Stimulated activated CD4-positive, alpha-beta T cell treated with anti-CD3 and anti-CD28 coated beads, Interleukin-2, amount 100 ng/mL, for 24 hours (primary cell): ENCODE data around the gene N4BP3.
"Not testable (repeated sequence)": the region's sequence is repeated elsewhere in the genome, so short reads cannot be mapped to it uniquely, and the experiment has no call there.

Experiments used
- DNase-seq, 2 donors: peaks; one replicate each; pipeline ENCODE4 v3.0.0-alpha.2; 2020

N4BP3 gene

DNA sequence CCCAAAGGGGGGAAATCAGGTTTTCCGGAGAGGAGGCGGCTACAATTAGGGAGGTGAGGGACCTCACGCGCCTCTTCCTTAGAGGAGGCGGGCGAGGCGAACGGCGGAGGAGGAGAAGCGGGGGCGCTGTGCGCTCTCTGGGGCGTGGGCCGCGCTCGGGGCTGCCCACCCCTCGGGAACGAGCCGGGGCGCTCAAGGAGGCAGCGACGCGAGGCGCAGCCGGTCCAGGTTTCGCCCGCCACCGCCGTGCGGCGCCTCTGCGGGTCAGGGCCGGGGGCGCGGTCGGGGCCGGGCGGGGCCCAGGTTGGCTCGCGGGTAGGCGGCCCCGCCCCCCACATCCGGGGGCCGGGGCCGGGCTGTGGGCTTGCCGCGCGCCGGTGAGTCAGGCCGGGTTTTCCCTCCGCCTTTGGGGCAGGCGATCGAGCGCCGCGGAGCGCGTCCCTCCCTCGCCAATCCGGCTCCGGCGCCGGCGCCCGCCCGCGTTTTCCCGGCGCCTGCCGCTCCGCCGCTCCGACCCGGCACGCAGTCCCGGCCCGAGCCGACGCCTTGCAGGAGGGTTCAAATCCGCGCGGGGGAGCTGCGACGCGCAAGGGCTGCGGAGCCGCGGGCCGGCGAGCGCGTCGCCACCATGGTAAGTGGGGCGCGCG is at the start of gene N4BP3:
TSS of gene N4BP3 (plus strand) at position 392 of the 647 bp plus-strand sequence. CDS start 6,052 bp downstream, outside the sequence.
- peak; percentile 83 to 89 for DNase-seq

- DNase-seq: no peak
Observed at GRCh38 chr5:178067755-178068154, 45.6 kb upstream of the N4BP3 start.

DNA sequence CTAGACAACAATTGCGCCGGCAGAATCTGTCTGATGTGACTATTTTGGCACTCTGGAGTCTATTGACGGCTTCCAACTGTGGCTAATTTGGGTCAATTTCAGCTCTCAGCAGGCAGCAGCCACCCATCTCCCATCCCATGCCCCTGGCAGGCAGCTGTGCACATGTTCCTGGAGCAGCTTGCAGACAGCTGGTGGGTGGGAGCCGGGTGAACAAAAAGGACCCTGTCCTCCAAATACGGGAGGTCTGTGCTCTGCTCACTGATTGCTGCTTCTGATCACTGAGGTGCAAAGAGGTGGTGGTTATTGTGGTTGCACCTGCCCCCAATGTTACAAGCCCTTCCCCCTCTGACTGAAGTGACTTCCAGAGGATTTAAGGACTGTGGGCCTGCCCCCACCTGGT is 45.0 kb upstream of the N4BP3 start:
- DNase-seq: no peak

GRCh38 chr5:178069909-178070308 is 43.4 kb upstream of the N4BP3 start:
- DNase-seq: peak in 1 of 2 donors; percentile 48

DNA sequence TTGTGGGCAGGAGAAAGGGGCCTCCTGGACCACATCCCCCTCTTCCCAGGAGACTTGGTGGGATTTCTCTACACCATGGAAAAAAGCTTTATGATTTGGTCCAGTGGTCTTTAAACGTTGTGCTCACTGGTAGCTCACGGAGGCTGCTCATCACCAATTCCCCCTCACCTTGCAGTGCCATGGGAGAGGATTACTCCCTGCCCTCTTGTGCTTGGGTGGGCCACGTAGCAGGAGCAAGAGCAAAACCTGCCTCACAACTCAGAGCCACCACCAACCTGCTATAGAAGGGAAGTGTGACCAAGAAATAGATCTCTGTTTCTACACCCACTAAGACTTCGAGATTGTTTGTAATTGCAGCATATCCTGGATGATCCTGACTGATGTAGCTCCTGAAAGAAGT is 42.2 kb upstream of the N4BP3 start:
- no peak for DNase-seq

DNA sequence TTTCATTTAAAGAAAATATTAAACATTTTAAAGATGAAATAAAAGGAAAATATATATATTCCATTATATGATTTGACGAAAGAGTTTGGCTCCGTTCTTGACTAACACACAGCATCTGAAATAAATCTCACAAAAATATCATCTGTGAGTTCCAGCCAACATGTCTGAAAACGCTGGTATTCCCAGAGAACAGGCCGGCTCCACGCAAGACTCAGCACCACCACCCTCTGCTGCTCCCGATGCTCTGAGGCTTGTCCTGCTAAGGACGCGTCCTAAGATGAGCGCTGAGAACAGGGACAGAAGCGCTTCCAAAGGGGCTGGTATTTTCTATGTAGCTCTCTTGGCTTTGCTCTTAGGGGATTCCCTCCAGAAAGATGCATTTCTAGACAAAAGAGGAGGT is 40.6 kb upstream of the N4BP3 start:
- no peak for DNase-seq

DNA sequence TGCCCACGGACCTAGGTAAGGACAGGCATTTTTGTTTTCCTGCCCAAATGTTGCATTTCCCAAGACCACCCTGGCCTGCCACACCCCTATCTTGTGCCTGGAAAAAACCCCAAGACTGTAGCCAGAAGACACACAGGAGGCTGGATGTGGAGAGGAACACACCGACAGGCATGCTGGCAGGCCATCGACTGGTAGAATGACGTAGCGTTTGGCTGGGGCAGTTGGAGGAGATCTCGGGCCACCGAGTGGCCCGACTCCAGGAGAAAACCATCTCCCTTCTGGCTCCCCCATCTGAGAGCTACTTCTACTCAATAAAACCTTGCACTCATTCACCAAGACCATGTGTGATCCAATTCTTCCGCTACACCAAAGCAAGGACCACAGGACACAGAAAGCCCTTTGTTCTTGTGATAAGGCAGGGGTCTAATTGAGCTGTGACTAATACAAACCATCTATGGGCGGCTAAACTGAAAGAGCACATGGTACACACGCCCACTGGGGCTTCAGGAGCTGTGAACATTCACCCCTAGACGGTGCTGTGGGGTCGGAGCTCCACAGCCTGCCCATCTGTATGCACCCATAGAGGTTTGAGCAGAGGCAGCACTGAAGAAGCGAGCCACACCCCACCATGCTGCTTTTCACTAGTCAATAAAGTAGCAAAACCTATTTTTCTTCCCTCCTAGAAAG is 38.9 kb upstream of the N4BP3 start:
- DNase-seq: no peak

GRCh38 chr5:178076965-178077364 is 36.4 kb upstream of the N4BP3 start:
- not testable (repeated sequence) for DNase-seq

GRCh38 chr5:178077751-178078150 is 35.6 kb upstream of the N4BP3 start:
- DNase-seq: no peak

DNA sequence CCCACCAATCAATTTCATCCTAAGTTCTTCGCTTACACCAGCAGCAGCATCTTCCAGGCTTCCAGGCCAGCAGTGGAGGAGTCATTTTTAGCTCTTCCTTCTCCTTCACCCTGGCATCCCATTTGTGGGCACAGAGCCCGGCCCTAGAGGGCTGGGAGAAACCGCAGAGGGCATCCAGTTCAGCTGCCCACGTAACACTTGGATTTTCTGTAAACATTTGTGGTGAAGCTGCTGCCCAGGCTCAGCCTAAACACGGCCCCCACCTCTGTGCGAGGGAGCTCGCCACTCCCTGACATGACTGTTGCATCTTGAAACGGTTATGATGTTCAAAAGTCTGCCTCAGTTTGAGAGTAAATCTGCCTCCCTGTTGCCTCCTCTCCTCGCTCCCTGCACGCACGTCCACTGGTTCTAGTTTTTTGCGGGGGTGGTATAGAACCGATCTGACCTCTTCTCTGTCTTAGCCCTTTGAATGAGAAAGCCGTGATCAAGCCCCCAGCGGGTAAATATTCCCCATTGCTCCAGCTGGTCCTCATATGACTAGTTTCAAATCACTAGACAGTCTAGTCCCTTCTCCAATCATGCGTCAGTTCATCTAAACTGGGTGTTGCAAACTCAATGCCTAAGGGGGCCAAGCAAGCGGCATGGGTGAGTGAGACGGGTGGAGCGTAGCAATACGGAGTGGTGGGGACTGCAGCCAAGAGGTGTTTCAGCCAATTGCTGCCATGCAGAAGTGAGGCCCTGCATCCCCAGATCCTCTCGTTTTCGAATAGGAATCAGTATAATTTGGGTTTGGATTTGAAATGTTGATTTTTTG is 34.9 kb upstream of the N4BP3 start:
- no peak for DNase-seq

GRCh38 chr5:178080056-178080455 is 33.3 kb upstream of the N4BP3 start:
- DNase-seq: no peak

DNA sequence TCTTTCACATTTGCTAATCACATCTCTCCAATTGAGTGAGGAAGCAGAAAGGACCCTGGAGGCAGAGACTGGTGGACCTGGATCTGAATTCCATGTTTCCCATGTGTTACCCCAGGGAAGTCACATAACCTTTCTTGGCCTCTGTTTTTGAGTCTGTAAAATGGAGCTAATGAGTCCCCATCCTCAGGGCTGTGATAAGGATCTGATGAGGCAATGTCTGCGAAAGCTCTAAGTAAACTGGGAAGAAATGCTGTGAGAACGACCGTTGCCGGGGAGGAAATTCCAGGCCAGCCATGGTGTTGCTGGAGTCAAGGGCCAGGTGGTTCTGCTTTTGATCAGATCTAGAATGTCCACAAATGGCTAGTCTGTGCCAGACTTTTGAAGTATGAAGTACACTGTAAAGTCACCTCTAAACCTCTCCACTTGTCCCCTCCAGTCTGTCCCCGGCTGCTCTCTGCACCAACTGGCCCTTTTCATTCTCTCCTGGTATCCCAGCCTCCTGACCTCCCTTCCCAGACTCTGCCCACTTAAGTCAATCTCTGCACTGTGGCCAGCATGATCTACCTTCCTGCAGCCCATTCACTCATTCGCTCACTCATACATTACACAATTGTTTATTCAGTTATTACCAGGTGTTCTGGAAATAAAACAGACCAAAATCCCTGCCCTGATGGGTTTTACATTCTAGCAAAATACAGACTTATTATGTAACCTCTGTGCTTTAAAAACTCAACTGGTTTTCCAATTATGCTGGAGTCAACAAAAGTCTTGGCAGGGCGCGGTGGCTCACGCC is 32.5 kb upstream of the N4BP3 start:
- no peak for DNase-seq

GRCh38 chr5:178081571-178082243 is 31.6 kb upstream of the N4BP3 start:
- DNase-seq: no peak

DNA sequence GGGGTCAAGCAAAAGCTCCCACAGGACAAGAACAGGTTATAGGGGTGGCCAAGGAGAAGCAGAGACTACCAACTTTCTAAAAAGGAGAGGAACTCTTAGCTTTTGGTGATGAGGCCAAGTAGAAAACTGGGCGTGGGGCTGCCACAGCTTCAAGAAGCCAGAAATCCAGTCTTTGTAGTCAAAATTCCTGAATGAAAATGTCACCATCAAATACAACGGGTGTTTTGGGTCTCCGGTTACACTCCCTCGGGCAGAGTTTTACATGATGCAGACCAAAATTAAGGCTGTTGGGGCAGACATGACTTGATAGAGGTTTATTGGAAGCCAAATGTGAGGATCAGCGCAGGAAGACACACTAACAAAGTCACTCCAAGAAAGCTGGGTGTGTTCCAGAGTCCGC is 29.4 kb upstream of the N4BP3 start:
- no peak for DNase-seq

DNA sequence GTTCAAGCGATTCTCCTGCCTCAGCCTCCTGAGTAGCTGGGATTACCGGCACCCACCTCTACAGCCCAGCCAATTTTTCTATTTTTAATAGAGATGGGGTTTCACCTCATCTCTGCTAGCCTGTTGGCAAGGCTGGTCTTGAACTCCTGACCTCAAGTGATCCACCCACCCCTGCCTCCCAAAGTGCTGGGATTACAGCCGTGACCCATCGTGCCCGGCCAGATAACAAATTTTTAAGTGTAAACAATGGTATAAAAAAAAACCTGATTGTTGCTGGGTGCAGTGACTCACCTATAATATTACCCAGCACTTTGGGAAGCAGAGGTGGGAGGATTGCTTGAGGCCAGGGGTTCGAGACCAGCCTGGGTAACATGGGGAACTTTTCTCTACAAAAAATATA is 28.0 kb upstream of the N4BP3 start:
- no peak for DNase-seq

DNA sequence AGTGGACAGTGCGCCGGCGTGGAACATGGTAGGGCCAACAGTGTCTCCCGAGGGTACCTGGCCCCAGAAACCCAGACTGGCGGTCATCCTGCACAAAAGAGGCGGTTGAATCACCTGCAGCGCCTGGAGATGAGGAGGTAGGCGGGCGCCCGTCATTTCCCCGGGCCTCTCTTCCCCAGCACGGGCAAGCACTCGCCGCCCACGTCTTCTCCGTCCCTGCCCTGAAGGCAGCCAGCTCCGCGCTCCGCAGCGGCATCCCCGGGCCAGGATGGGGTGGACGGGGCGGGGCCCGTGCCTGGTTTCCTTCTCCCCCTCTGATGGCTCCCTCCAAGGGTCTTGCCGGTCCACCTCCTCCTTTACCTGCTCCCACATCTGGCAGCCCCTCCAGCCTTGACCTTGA is 27.1 kb upstream of the N4BP3 start:
- DNase-seq: no peak

DNA sequence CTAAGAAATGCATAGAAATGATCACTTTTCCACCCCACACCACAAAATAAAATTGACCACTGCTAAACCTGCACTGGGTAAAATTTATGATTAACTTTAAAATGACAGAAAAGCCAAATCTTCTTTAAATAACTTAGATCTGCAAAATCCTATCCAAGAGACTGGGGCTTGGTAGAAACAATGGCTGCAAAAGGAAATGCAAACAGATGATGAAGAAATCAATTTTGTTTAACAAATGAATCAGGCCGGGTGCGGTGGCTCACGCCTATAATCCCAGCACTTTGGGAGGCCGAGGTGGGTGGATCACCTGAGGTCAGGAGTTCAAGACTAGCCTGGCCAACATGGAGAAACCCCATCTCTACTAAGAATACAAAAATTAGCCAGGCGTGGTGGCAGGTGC is 26.1 kb upstream of the N4BP3 start:
- not testable (repeated sequence) for DNase-seq

DNA sequence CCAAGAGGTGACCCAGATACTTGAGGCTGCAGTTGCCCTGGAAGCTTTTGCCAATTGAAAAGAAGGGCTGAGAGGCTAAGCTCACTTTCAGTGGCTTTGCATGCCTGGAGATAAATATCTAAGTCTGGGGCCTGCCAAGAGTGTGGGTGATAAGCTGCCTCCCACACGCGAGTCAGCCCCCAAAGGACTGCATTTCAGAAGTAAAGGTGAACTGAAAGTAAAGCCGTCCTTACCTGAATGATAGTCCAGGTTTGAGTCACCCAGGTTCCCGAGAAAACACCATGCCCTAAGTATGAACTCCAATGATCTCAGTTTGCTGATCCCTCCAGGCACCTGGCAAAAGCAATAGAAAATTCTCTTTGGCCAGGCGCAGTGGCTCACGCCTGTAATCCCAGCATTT is 22.5 kb upstream of the N4BP3 start:
- DNase-seq: peak in 1 of 2 donors; percentile 11

- DNase-seq: no peak
Observed at GRCh38 chr5:178093134-178093533, 20.2 kb upstream of the N4BP3 start.

- DNase-seq: no peak
Observed at GRCh38 chr5:178094345-178094744, 19.0 kb upstream of the N4BP3 start.

GRCh38 chr5:178098685-178099084 is 14.6 kb upstream of the N4BP3 start:
- no peak for DNase-seq

GRCh38 chr5:178103612-178104011 is 9.7 kb upstream of the N4BP3 start:
- no peak for DNase-seq
